Psoas muscle (tissue), 8 donors: ENCODE results near the gene GORAB. TPM values are rescaled to one million over a fixed set of nuclear protein-coding genes. Genes with fewer than 3 reads are reported as not detected.

ENCODE experiments used
- ATAC-seq, 4 donors: fragments of 200-7000 bp; cut with Tn5 transposase; one replicate each; pipeline ENCODE4 v1.9.1; 2020; ENCODE audit warnings: moderate library complexity in 3 of 4, mild to moderate bottlenecking in 2 of 4
- DNase-seq, 2 donors: peaks; one replicate each; pipeline ENCODE4 v3.0.0-alpha.2; 2020
- H3K27ac ChIP-seq: fragments of 200-600 bp; one replicate; pipeline ENCODE4 v1.8.0; 2022
- H3K27me3 ChIP-seq, 3 donors: fragments of 200-600 bp in 1 of 3; one replicate each; pipeline versions ENCODE4 v1.6.1 to v1.8.0; 2013 to 2022; ENCODE audit warnings: low read length in 2 of 3, mild to moderate bottlenecking in 2 of 3, moderate library complexity in 1 of 3; ENCODE audit not compliant: insufficient read depth in 3 of 3
- H3K36me3 ChIP-seq, 2 donors: fragments of 200-600 bp in 1 of 2; one replicate each; pipeline versions ENCODE4 v1.6.1 to v1.8.0; 2013 to 2022; ENCODE audit warnings: low read depth in 1 of 2, mild to moderate bottlenecking in 1 of 2, moderate library complexity in 1 of 2; ENCODE audit not compliant: insufficient read depth in 1 of 2
- H3K4me1 ChIP-seq: fragments of 200-600 bp; one replicate; pipeline ENCODE4 v1.8.0; 2022
- H3K4me3 ChIP-seq: fragments of 200-600 bp; one replicate; pipeline ENCODE4 v1.8.0; 2022; ENCODE audit warnings: mild to moderate bottlenecking
- H3K9me3 ChIP-seq: fragments of 200-600 bp; one replicate; pipeline ENCODE4 v1.8.0; 2022
- WGBS, 3 donors: extraction: QIAGEN DNeasy Blood & Tissue Kit; methylation state at CpG; one replicate each; pipeline versions ENCODE4 v1.1.6 to v1.1.7; 2013; 5-methylcytosine and 5-hydroxymethylcytosine counted together
- intact Hi-C, 2 donors: fragments of 100-400 bp; cut with DNase I; formaldehyde crosslinking; loops; one replicate each; pipeline versions ENCODE4 v1.11.0 to v1.14.2; 2022
- polyA plus RNA-seq, 3 donors: library from polyadenylated mRNA; stranded (reverse); fragments of 200-250 nt; gene quantifications; one replicate each; pipeline ENCODE4 v1.2.3, GENCODE V29; 2013
- total RNA-seq, 4 donors: library from RNA; stranded (reverse); fragmentation: NEBNext Ultra II Directional in 2 of 4; extraction: Animal tissue kit (Norgen Biotek cat#: 25700) in 2 of 4; gene quantifications; one replicate each; pipeline versions ENCODE4 v1.2.1 to v1.2.4, GENCODE V29; 2021 to 2023
- TF ChIP-seq, protein P1 (sequence below): fragments of 200-600 bp; IDR thresholded peaks from one replicate; pipeline ENCODE4 v1.8.0; 2022; ENCODE audit warnings: antibody characterized with exemption
- donor health status: healthy with polysubstance abuse.
- donor health status: DM: no; HTN: no; CAD: no; lungs with moderate emphysema.
- donor health status: Bipolar disorder and iron deficiency.
- donor health status: healthy.
- donor health status: DM: yes; HTN: yes; CAD: no.
- donor health status: DM: no; HTN: no; CAD: no.
- donor health status: DM: no; HTN: no; CAD: no.
- donor health status: DM: yes; HTN: yes; CAD: no.

GORAB gene
- total and polyA plus RNA-seq, 7 donors: 2.3 to 7.8 (median 2.6) TPM

DNA sequence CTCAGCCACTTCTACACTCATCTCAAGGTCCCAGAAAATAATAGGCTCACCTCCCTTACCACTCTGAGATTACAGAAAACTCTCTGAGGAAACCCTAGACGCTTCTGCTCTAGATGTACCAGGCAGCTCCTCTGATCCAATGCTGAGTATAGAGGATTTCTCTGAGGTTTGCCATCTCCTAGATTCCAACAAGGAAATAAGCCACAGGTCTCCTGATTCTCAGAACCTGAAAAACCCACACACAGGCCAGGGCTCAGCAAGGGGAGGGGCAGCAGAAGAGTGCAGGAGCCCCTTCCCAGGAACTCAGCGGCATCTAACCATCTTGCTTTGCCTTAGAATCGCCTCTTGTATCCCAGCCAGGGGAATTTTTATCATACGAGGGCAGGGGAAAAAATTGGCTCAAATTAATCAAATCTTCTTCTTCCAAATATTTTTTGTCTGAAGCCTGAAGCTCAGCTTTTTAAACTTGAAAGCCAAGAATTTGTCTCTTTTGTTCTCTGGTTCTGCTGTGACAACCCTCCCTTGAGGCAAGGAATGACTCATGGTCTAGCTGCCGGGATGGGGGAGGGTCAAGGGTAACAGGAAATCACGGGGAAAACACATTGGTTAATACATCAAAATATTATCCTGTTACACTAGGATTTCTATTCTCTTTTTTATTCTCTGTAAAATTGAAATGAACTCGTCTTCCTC lies 30.8 kb downstream of the GORAB start:
- DNase-seq (peak; percentile 45 to 65), ATAC-seq (peak; percentile 59 to 83 (median 73))
- peaks cover 15% of the 10 kb centered on the region for H3K9me3 ChIP-seq
- H3K27me3 ChIP-seq: no peaks in the 10 kb centered on the region
- H3K4me3 ChIP-seq: peak overlapping the region; percentile 24
- 19 to 33% (median 25%) methylated on average over 7 of the region's 7 CpGs for WGBS, 3 donors
- H3K36me3 ChIP-seq: no peaks in the 10 kb centered on the region
- intact Hi-C loops: no loop called here
- TF ChIP-seq, protein P1, sequence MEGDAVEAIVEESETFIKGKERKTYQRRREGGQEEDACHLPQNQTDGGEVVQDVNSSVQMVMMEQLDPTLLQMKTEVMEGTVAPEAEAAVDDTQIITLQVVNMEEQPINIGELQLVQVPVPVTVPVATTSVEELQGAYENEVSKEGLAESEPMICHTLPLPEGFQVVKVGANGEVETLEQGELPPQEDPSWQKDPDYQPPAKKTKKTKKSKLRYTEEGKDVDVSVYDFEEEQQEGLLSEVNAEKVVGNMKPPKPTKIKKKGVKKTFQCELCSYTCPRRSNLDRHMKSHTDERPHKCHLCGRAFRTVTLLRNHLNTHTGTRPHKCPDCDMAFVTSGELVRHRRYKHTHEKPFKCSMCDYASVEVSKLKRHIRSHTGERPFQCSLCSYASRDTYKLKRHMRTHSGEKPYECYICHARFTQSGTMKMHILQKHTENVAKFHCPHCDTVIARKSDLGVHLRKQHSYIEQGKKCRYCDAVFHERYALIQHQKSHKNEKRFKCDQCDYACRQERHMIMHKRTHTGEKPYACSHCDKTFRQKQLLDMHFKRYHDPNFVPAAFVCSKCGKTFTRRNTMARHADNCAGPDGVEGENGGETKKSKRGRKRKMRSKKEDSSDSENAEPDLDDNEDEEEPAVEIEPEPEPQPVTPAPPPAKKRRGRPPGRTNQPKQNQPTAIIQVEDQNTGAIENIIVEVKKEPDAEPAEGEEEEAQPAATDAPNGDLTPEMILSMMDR: no peak
- H3K27ac ChIP-seq: peak overlapping the region; percentile 67
- peaks cover 7% of the 10 kb centered on the region for H3K4me1 ChIP-seq

DNA sequence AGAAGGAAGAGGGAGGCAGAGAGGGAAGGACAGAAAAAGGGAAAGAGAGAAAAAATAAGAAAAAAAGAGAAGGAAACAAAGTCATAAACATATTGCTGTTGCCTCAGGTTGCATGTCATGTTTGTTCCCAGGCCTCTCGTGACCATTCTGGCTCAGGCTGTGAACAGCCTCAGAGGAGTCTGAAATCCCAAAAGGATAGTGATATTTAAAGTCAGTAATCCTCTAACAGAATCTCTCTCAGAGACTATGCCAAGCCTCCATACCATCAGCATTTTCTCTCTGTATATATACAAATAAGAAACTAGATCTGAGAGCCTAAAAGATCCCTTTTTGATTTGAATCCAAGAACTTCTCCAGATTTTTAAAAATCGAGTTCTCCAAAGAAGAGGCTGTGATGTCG lies 35.2 kb downstream of the GORAB start:
- no peak overlapping the region for H3K27ac ChIP-seq
- 53 to 56% (median 53%) methylated on average over 3 of the region's 3 CpGs for WGBS, 3 donors
- DNase-seq (no peak), ATAC-seq (no peak)
- peaks cover 6% of the 10 kb centered on the region for H3K4me1 ChIP-seq
- no peaks in the 10 kb centered on the region for H3K36me3 ChIP-seq
- TF ChIP-seq, protein P1: no peak
- H3K4me3 ChIP-seq: no peak overlapping the region
- H3K9me3 ChIP-seq: no peaks in the 10 kb centered on the region
- intact Hi-C loops: no loop called here
- no peaks in the 10 kb centered on the region for H3K27me3 ChIP-seq

DNA sequence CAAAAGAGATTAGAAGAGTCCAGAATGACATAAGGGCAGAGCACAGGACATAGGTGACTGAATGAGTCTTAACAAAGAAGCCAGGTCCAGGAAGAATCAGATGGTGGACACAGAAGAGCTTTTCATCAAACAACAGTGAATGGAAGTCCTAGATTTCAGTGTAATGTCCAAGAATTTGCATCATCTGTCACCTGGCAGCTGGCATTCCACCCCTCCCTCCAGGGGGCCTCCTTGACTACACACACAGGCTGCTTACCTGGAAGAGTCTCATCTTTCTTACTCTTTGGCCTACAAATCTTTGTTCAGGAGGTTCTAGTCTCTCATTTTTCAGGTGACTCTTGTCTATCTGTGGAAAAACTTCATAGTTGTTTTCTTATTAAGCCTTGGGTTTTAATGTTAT lies 36.2 kb downstream of the GORAB start:
- intact Hi-C loops: no loop called here

DNA sequence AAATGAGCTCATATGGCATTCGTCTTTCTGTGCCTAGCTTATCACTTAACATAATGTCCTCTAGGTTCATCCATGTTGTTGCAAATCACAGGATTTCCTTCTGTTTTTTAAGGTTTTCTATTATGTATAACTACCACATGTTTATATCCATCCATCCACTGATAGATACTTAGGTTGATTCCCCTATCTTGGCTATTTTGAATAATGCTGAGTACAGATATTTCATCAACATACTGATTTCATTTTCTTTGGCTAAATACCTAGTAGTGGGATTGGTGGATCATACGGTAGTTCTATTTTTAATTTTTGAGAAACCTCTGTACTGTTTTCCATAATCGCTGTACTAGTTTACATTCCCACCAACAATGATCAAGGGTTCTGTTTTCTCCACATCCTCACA lies 45.0 kb downstream of the GORAB start:
- intact Hi-C loops: no loop called here
- WGBS, 3 donors: 84 to 86% (median 84%) methylated on average over 3 of the region's 3 CpGs
- Histone ChIP-seq H3K4me1 (no peaks in the 10 kb centered on the region), H3K9me3 (no peaks in the 10 kb centered on the region), H3K27ac (no peak overlapping the region), H3K36me3 (no peaks in the 10 kb centered on the region), H3K4me3 (no peak overlapping the region), H3K27me3 (no peaks in the 10 kb centered on the region)
- TF ChIP-seq, protein P1: no peak
- DNase-seq: no peak
- no peak for ATAC-seq

More for the DNA sequence above, 36.2 kb downstream of the GORAB start:
- no peak for ATAC-seq
- DNase-seq: no peak
- TF ChIP-seq, protein P1: no peak
- H3K4me1 ChIP-seq: no peaks in the 10 kb centered on the region
- H3K27me3 ChIP-seq: no peaks in the 10 kb centered on the region
- no peaks in the 10 kb centered on the region for H3K9me3 ChIP-seq
- no peak overlapping the region for H3K27ac ChIP-seq
- H3K36me3 ChIP-seq: no peaks in the 10 kb centered on the region
- H3K4me3 ChIP-seq: no peak overlapping the region

DNA sequence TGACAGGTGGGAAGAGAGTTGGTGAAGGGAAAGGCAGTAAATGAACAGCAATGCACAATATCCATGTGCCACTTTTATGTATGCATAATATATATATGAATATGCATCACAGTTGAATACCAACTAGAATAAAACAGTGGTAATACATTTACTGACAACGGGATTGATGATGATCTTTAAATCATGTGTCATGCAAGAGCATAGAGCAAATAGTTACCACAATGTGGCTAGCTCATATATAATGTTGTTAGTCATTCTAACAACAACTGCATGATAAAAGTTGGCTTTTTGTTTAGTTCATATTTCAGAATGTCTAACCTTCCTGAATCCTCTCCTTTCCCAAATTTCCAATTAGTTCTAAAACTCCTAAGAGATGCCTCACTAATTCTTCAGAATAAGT lies 46.4 kb downstream of the GORAB start:
- no peak overlapping the region for H3K27ac ChIP-seq
- no peak overlapping the region for H3K4me3 ChIP-seq
- ATAC-seq (no peak), DNase-seq (no peak)
- TF ChIP-seq, protein P1: no peak
- intact Hi-C loops: no loop called here
- H3K36me3 ChIP-seq: no peaks in the 10 kb centered on the region
- no peaks in the 10 kb centered on the region for H3K4me1 ChIP-seq
- no peaks in the 10 kb centered on the region for H3K27me3 ChIP-seq
- 77 to 87% (median 79%) methylated on average over 1 of the region's 1 CpG for WGBS, 3 donors
- no peaks in the 10 kb centered on the region for H3K9me3 ChIP-seq
